ENCODE data around the gene TNFSF13B.

TNFSF13B gene

GRCh38 chr13:108350579-108350978 lies 81.1 kb downstream of the TNFSF13B start:
- H3K27ac ChIP-seq, result no peak overlapping the region
- H3K27me3 ChIP-seq (ENCODE audit: insufficient read depth, low read depth, severe bottlenecking), result peaks cover 73% of the 10 kb centered on the region
- DNase-seq, result no peak

DNA sequence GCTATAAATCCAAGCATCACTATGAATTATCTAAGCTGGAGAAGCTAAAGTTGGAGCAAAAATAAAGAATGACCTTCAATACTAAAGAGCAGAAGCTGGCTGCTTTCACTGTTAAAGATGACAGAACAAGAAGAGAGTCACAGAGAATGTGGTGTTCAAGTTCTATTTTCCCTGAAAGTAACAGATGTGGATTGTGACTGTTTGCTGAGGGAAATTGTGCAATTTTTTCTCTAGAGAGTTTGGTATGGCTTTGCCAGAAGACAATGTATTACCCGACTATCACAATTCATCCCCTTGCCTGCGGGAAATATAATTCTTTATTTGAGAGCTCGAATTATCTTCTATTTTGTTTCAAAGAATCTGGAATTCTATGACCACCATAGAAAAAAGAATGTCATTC lies 83.1 kb downstream of the TNFSF13B start:
- DNase-seq, result no peak
- no peaks in the 10 kb centered on the region for H3K36me3 ChIP-seq
- H3K27ac ChIP-seq, result no peak overlapping the region
- no peak overlapping the region for H3K4me3 ChIP-seq (ENCODE audit: low read depth, low read length)
- peaks cover 70% of the 10 kb centered on the region for H3K27me3 ChIP-seq (ENCODE audit: insufficient read depth, low read depth, severe bottlenecking)
- H3K9me3 ChIP-seq (ENCODE audit: severe bottlenecking), result no peaks in the 10 kb centered on the region
- TF ChIP-seq, protein P1, sequence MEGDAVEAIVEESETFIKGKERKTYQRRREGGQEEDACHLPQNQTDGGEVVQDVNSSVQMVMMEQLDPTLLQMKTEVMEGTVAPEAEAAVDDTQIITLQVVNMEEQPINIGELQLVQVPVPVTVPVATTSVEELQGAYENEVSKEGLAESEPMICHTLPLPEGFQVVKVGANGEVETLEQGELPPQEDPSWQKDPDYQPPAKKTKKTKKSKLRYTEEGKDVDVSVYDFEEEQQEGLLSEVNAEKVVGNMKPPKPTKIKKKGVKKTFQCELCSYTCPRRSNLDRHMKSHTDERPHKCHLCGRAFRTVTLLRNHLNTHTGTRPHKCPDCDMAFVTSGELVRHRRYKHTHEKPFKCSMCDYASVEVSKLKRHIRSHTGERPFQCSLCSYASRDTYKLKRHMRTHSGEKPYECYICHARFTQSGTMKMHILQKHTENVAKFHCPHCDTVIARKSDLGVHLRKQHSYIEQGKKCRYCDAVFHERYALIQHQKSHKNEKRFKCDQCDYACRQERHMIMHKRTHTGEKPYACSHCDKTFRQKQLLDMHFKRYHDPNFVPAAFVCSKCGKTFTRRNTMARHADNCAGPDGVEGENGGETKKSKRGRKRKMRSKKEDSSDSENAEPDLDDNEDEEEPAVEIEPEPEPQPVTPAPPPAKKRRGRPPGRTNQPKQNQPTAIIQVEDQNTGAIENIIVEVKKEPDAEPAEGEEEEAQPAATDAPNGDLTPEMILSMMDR (IDR thresholded peaks at IDR 0.05; ENCODE audit: low read depth, low read length), result no peak

More at GRCh38 chr13:108350579-108350978, 81.1 kb downstream of the TNFSF13B start:
- H3K36me3 ChIP-seq, result no peaks in the 10 kb centered on the region
- TF ChIP-seq, protein P1 (IDR thresholded peaks at IDR 0.05; ENCODE audit: low read depth, low read length), result no peak
- no peaks in the 10 kb centered on the region for H3K9me3 ChIP-seq (ENCODE audit: severe bottlenecking)
- no peak overlapping the region for H3K4me3 ChIP-seq (ENCODE audit: low read depth, low read length)

GRCh38 chr13:108357228-108357627 lies 87.7 kb downstream of the TNFSF13B start:
- Histone ChIP-seq H3K9me3 (ENCODE audit: severe bottlenecking) (no peaks in the 10 kb centered on the region), H3K27ac (no peak overlapping the region), H3K27me3 (ENCODE audit: insufficient read depth, low read depth, severe bottlenecking) (peaks cover 51% of the 10 kb centered on the region), H3K36me3 (no peaks in the 10 kb centered on the region), H3K4me3 (ENCODE audit: low read depth, low read length) (no peak overlapping the region)
- TF ChIP-seq, protein P1 (IDR thresholded peaks at IDR 0.05; ENCODE audit: low read depth, low read length), result no peak
- DNase-seq, result no peak
